DOHH2 (cell line): ENCODE data around the gene NFAT5.

Experiments used
- EZH2phosphoT487 ChIP-seq: fragments of 200-600 bp; sonication (generic); IDR thresholded peaks from 2 replicates; pipeline ENCODE4 v1.6.1; 2017; ENCODE audit warnings: borderline replicate concordance, mild to moderate bottlenecking, antibody characterized with exemption, low read length, moderate library complexity, mixed read lengths
- TF ChIP-seq, protein P1 (sequence below): fragments of 200-600 bp; sonication (generic); IDR thresholded peaks from one replicate; pipeline ENCODE4 v1.5.1; 2014; ENCODE audit warnings: antibody characterized with exemption, mild to moderate bottlenecking, low read depth, low read length; ENCODE audit not compliant: poor library complexity, severe bottlenecking

DNA sequence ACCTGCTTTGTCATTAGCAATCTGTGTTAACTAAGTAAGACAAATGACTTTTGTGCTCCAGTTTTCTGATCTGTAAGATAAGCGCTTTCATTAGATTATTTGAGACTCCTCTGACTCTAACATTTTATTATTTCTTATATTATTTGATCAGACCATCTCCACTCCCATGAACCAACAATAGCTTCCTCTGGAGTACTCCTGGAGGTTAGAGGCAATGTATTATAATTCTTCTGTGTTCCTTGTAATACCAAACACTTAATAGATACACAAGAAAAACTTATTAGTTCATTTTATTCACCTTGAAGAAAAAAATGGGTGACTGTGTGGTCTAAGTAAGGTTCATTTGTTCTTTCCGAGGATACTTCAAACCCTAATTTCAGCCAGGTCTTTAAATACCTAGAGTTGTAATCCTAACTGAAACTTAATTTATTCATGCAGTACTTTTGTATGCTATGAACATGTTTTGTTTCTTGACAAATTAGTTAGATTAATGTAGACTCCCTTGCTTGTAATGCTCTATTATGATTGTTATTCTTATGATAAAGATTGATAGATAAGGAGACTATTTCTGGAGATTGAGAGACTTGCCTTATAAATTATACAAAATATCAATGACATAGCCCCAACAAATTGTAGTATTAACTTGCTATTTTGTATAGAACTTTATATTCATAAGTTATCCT, 106.7 kb downstream of the NFAT5 start:
- TF ChIP-seq, protein P1, sequence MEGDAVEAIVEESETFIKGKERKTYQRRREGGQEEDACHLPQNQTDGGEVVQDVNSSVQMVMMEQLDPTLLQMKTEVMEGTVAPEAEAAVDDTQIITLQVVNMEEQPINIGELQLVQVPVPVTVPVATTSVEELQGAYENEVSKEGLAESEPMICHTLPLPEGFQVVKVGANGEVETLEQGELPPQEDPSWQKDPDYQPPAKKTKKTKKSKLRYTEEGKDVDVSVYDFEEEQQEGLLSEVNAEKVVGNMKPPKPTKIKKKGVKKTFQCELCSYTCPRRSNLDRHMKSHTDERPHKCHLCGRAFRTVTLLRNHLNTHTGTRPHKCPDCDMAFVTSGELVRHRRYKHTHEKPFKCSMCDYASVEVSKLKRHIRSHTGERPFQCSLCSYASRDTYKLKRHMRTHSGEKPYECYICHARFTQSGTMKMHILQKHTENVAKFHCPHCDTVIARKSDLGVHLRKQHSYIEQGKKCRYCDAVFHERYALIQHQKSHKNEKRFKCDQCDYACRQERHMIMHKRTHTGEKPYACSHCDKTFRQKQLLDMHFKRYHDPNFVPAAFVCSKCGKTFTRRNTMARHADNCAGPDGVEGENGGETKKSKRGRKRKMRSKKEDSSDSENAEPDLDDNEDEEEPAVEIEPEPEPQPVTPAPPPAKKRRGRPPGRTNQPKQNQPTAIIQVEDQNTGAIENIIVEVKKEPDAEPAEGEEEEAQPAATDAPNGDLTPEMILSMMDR, result no peak
- TF ChIP-seq EZH2phosphoT487, result no peak
